Uterus (tissue), 2 donors: ENCODE results near the gene SETSIP.

Experiments used
- CTCF ChIP-seq, 4 experiments: fragments of 200-600 bp in 2 of 4; fragments of 450-650 bp in 2 of 4; sonication (generic) in 2 of 4; IDR thresholded peaks; one replicate each; pipeline ENCODE4 v1.5.1; 2016 to 2019; ENCODE audit warnings: antibody characterized with exemption in 4 of 4, mild to moderate bottlenecking in 2 of 4, moderate library complexity in 1 of 4
- POLR2A ChIP-seq, 2 donors: fragments of 450-650 bp; IDR thresholded peaks; one replicate each; pipeline ENCODE4 v1.6.1; 2016; ENCODE audit warnings: antibody characterized with exemption in 2 of 2, mild to moderate bottlenecking in 1 of 2, moderate library complexity in 1 of 2

- TF ChIP-seq CTCF (IDR thresholded peaks at IDR 0.05) (no peak), POLR2A (IDR thresholded peaks at IDR 0.05) (no peak)
Measured at GRCh38 chr1:92076363-92076762, 1.2 kb upstream of the SETSIP start.
